DOHH2 (cell line): ENCODE results near the gene PPP2R5E.

Experiments
- H3F3A ChIP-seq: fragments of 200-600 bp; sonication (generic), shearing (Covaris generic); 2 replicates; pipeline ENCODE4 v1.6.0; 2016; ENCODE audit warnings: antibody characterized with exemption, mild to moderate bottlenecking; ENCODE audit not compliant: control insufficient read depth, insufficient read depth
- H3K27ac ChIP-seq: fragments of 200-600 bp; sonication (generic); 2 replicates; pipeline ENCODE4 v1.5.1; 2014; ENCODE audit warnings: low read depth, mild to moderate bottlenecking, low read length, moderate library complexity
- H3K27me3 ChIP-seq: fragments of 200-600 bp; sonication (generic); 2 replicates; pipeline ENCODE4 v1.6.1; 2014; ENCODE audit warnings: mild to moderate bottlenecking, low read length, mixed read lengths; ENCODE audit not compliant: control insufficient read depth
- H3K36me3 ChIP-seq: fragments of 200-600 bp; sonication (generic); 2 replicates; pipeline ENCODE4 v1.6.1; 2014; ENCODE audit warnings: mild to moderate bottlenecking, low read length, moderate library complexity, mixed read lengths; ENCODE audit not compliant: control insufficient read depth
- H3K4me1 ChIP-seq: fragments of 200-600 bp; sonication (generic); 2 replicates; pipeline ENCODE4 v1.6.1; 2014; ENCODE audit warnings: mild to moderate bottlenecking, low read length, mixed read lengths; ENCODE audit not compliant: control insufficient read depth
- H3K4me2 ChIP-seq: fragments of 200-600 bp; sonication (generic); 2 replicates; pipeline ENCODE4 v1.6.0; 2014; ENCODE audit warnings: mild to moderate bottlenecking, low read length, moderate library complexity
- H3K4me3 ChIP-seq: fragments of 200-600 bp; sonication (generic); 2 replicates; pipeline ENCODE4 v1.5.1; 2014; ENCODE audit warnings: mild to moderate bottlenecking, low read length, mixed read lengths
- H3K79me2 ChIP-seq: fragments of 200-600 bp; sonication (generic); 2 replicates; pipeline ENCODE4 v1.6.1; 2014; ENCODE audit warnings: mild to moderate bottlenecking, low read length, mixed read lengths; ENCODE audit not compliant: control insufficient read depth
- H3K9me2 ChIP-seq: fragments of 200-600 bp; sonication (generic); replicated peaks from 2 replicates; pipeline ENCODE4 v1.6.1; 2014; ENCODE audit warnings: mild to moderate bottlenecking, low read length, mixed read lengths; ENCODE audit not compliant: control insufficient read depth
- H3K9me3 ChIP-seq: fragments of 200-600 bp; sonication (generic); 2 replicates; pipeline ENCODE4 v1.6.1; 2014; ENCODE audit warnings: antibody characterized with exemption, low read length, mixed read lengths; ENCODE audit not compliant: control insufficient read depth, insufficient read depth
- H4K20me1 ChIP-seq: fragments of 200-600 bp; sonication (generic); 2 replicates; pipeline ENCODE4 v1.6.0; 2014; ENCODE audit warnings: low read depth, mild to moderate bottlenecking, antibody characterized with exemption, low read length, moderate library complexity; ENCODE audit not compliant: control insufficient read depth, insufficient read depth
- EZH2phosphoT487 ChIP-seq: fragments of 200-600 bp; sonication (generic); IDR thresholded peaks from 2 replicates; pipeline ENCODE4 v1.6.1; 2017; ENCODE audit warnings: borderline replicate concordance, mild to moderate bottlenecking, antibody characterized with exemption, low read length, moderate library complexity, mixed read lengths
- TF ChIP-seq, protein P1 (sequence below): fragments of 200-600 bp; sonication (generic); IDR thresholded peaks from one replicate; pipeline ENCODE4 v1.5.1; 2014; ENCODE audit warnings: antibody characterized with exemption, mild to moderate bottlenecking, low read depth, low read length; ENCODE audit not compliant: poor library complexity, severe bottlenecking

The PPP2R5E gene

DNA sequence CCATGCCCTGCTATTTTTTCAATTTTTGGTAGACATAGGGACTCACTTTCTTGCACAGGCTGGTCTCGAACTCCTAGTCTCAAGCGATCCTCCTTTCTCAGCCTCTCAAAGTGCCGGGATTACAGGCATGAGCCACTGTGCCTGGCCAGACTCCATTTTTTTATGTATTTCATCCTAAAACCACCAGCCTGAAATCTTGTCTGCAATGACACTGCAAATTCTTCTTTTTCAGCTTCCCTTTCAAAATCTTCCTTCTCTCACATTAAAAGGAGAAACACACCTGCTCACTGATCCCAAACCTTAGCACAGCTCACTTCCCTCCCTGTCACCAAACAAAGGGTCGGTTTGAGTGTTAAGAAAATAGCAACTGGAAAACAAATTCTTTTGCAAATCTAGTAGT, 62.6 kb downstream of the PPP2R5E start:
- H3K4me2 ChIP-seq, result no peak overlapping the region
- no peak for TF ChIP-seq EZH2phosphoT487
- TF ChIP-seq, protein P1, sequence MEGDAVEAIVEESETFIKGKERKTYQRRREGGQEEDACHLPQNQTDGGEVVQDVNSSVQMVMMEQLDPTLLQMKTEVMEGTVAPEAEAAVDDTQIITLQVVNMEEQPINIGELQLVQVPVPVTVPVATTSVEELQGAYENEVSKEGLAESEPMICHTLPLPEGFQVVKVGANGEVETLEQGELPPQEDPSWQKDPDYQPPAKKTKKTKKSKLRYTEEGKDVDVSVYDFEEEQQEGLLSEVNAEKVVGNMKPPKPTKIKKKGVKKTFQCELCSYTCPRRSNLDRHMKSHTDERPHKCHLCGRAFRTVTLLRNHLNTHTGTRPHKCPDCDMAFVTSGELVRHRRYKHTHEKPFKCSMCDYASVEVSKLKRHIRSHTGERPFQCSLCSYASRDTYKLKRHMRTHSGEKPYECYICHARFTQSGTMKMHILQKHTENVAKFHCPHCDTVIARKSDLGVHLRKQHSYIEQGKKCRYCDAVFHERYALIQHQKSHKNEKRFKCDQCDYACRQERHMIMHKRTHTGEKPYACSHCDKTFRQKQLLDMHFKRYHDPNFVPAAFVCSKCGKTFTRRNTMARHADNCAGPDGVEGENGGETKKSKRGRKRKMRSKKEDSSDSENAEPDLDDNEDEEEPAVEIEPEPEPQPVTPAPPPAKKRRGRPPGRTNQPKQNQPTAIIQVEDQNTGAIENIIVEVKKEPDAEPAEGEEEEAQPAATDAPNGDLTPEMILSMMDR, result no peak
- H4K20me1 ChIP-seq, result no peaks in the 10 kb centered on the region

GRCh38 chr14:63478437-63478852, 64.7 kb downstream of the PPP2R5E start:
- no peak overlapping the region for H3K27ac ChIP-seq
- TF ChIP-seq, protein P1, result no peak
- H3K9me2 ChIP-seq, result no peaks in the 10 kb centered on the region
- no peak overlapping the region for H3K4me2 ChIP-seq
- no peak overlapping the region for H3K4me3 ChIP-seq
- H3K9me3 ChIP-seq, result no peaks in the 10 kb centered on the region
- H3F3A ChIP-seq, result no peaks in the 10 kb centered on the region
- no peaks in the 10 kb centered on the region for H4K20me1 ChIP-seq
- peaks cover 69% of the 10 kb centered on the region for H3K79me2 ChIP-seq
- no peaks in the 10 kb centered on the region for H3K27me3 ChIP-seq
- H3K36me3 ChIP-seq, result no peaks in the 10 kb centered on the region
- no peaks in the 10 kb centered on the region for H3K4me1 ChIP-seq

More for the DNA sequence above, 62.6 kb downstream of the PPP2R5E start:
- no peaks in the 10 kb centered on the region for H3K9me2 ChIP-seq
- no peaks in the 10 kb centered on the region for H3F3A ChIP-seq
- no peaks in the 10 kb centered on the region for H3K27me3 ChIP-seq
- H3K27ac ChIP-seq, result no peak overlapping the region
- H3K36me3 ChIP-seq, result no peaks in the 10 kb centered on the region
- no peaks in the 10 kb centered on the region for H3K9me3 ChIP-seq
- peaks cover 70% of the 10 kb centered on the region for H3K79me2 ChIP-seq
- H3K4me1 ChIP-seq, result peaks cover 5% of the 10 kb centered on the region; the same call in 1 of the 2 replicates
- no peak overlapping the region for H3K4me3 ChIP-seq

GRCh38 chr14:63478010-63478409, 65.2 kb downstream of the PPP2R5E start:
- Histone ChIP-seq H3K27me3 (no peaks in the 10 kb centered on the region), H3K79me2 (peaks cover 69% of the 10 kb centered on the region), H3K9me3 (no peaks in the 10 kb centered on the region), H3F3A (no peaks in the 10 kb centered on the region), H3K9me2 (no peaks in the 10 kb centered on the region), H3K27ac (no peak overlapping the region), H3K36me3 (no peaks in the 10 kb centered on the region), H3K4me3 (no peak overlapping the region), H3K4me1 (no peaks in the 10 kb centered on the region), H4K20me1 (no peaks in the 10 kb centered on the region), H3K4me2 (no peak overlapping the region)
- TF ChIP-seq EZH2phosphoT487, result no peak
- TF ChIP-seq, protein P1, result no peak

DNA sequence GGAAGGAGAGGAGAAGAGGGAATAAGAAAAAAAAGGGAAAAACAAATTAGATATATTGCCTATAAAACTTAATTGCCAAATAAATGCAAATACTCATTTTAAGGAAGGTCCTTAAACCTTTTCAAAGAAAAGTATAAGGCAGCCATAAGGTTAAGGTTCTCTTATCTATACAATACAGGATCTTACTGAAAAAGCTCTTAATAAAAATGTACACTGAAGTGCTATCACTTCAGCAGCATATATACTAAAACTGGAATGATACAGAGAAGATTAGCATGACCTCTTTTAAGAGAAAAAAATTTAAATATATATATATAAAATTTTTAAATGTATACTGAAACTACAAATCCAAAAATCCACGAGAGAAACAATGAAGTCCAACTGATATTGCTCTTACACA, 65.6 kb downstream of the PPP2R5E start:
- Histone ChIP-seq H3K27ac (no peak overlapping the region), H3F3A (no peaks in the 10 kb centered on the region), H3K27me3 (no peaks in the 10 kb centered on the region), H3K79me2 (peaks cover 70% of the 10 kb centered on the region), H3K4me1 (no peaks in the 10 kb centered on the region), H4K20me1 (no peaks in the 10 kb centered on the region), H3K9me3 (no peaks in the 10 kb centered on the region), H3K4me2 (no peak overlapping the region), H3K9me2 (no peaks in the 10 kb centered on the region), H3K36me3 (no peaks in the 10 kb centered on the region), H3K4me3 (no peak overlapping the region)
- TF ChIP-seq, protein P1, result no peak
- no peak for TF ChIP-seq EZH2phosphoT487
